GM18907 (cell line): ENCODE data around the gene CELF2.

ENCODE experiments used
- ATAC-seq: cut with Tn5 transposase; IDR thresholded peaks from one replicate; pipeline ENCODE4 v1.9.1; 2021; ENCODE audit warnings: mild to moderate bottlenecking, moderate library complexity; ENCODE audit not compliant: unreplicated experiment

Gene CELF2

DNA sequence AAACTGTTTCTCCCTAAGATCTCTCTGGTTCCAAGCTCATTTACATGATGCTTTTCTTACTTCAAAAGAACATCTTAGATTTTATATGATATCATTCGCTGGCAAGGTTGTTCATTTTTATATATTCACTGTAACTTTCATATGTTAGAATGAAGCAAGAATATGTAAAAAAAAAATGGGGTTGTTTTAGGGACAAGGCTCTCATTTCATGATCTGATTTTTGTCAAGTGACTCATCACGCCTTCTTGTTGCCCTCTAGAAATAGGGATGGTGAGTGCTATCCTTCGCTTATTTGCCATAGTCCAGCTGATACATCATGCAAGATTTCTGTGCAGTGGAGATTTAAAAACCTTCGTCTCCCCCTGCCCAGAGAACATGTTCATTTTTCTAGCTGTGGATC, 14.0 kb upstream of the CELF2 start:
- no peak for ATAC-seq

DNA sequence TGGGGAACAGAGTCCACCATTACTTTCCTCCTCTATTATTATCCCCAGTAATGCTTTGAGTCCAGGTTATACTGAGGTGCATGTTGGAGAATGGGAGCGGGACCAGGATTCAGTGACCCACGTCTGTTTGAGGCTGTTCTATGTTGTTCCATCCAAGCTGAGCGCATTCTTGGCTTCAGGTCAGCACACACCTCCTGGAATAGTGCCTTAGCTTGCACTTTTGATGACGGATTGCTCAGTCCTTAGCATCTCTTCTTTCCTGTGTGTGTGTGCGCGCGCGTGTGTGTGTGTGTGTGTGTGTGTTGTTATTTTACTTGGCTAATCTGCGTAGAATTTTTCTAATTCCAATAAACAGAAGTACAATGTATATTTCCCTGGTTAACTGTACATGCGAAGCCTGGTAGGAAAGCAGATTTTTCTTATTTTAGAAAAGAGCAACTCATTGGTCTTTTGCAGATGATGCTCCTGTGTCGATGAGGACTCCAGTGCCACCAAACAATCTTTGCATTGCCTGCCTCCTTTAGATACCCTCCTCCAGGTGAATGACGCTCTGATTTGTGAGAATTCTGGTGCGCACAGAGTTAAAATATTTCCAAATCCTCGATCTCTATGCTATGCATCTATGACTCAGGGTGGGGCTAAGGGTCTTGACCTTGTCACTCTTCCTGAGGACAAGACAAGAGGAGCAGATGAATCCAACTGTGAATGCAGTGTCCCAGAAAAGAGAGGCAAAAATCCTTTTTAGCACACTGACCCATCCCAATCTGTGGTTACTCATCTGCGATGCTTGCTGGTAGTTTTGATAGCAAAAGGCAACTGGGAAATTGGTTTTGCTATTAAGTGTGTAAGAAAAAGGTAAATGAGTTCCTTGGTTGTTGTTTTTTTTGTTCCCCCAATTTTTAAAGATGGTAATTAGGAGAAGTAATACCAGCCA, 13.3 kb upstream of the CELF2 start:
- no peak for ATAC-seq

DNA sequence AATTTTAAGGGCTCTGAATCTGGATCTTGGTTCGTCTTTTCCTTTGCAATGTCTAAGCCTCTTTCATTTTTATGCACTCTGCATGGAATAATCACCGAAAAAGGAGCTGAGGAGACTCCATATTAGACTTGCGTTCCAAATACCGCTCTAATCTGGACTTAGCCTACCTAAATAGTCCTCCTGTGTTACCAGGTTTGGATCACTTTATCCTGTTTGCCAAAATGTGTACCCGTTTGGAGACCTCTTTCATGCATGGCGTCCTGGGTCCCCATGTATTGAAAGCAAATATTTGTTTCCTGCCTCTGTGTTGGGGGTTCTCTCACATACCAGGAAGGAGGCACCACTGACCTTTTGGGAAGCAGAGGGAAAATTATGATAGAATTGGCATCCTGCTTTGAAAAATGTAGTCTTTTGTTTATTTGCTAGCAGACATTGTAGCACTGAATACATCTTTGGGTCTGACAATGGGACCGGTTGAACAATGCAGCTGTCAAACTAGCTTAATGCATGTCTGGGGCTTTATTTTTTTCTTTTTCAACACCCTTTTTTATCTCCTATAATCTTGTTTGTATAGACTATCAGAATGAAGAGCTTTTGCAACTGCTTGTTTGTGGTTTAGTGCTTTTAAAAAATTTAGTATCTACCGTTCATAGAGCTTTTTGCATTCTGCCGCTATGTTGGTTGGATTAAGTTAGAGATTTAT, 11.8 kb upstream of the CELF2 start:
- no peak for ATAC-seq

DNA sequence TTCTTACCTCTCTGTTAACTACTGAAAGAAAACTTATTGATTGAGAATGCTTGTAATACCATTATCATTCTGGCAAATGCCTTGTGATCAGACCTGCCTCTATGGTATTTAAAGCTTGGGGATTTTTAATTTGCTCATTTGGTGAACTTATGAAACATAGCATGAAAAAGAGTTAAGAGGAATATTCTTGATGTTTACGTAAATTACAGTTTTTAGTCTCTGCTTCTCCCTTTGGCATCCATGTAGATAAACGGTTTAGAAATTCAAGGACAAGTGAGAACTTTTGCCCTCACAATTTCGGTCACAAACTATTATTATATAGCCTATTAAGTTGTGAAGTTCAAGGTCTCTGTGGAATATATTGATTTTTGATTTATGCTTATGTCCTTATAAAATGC, 11.2 kb upstream of the CELF2 start:
- no peak for ATAC-seq

DNA sequence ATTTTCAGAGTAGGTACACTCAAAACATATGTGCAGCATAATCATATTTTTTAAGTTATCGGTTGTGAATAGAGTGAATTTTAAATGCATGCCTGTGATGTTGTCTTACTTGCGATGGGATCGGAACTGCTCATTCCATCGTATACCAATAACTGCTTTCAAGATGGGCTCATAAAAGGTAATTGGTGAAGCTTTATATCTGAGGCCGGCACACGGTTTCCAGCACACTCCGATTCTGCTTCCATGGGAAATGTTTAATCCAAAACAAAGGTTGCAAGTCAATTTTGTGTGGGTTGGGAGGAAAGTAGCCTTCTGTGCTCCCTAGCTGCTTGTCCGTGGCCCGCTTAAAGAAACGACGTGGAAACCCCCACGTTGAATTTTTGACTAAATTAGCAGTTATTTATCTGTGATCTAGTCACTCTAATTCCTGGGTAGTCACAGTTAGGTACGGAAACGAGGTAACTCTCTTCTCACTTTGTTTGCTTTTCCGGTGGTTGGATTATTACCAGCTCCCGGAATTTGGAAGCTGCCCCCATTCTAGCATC, 10.1 kb upstream of the CELF2 start:
- ATAC-seq = no peak

DNA sequence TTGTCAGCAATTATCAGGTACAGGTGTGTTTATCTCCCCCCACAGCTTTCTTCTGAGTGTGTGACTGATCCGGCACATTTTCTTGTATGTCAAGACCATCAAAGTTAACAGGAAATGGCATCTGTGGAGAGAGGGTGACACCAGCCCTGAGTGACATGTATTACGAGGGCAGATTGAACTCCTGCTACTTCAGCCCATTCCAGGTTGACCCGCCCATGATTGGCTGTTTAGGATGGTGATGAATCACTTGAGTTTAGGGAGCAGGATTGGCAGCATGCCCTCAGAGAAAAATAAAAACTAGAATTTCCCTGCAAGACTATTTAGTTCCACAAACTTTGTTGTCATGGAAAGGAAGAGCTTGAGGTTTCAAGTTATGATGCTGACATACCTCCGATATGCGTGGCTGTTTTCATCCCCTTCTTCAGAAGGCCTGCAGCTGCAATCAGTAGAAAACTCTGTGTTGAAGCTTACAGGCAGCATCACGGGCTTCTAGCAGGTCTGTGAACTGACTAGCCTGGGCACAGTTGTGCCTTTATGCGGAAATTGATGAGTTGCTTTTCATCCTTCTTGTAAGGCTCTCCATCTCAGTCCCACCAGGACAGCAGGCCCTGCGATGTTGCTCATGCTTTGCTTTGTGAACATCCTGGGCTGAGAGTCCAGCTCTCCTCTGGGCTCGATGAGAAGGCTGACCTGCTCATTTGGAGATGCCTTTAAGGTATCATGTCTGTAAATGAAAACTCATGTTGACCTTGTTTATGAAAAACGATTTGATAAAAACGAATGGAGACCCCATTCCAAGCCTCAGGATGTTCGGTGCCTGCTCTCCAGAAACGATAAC, 8.0 kb upstream of the CELF2 start:
- ATAC-seq = no peak

DNA sequence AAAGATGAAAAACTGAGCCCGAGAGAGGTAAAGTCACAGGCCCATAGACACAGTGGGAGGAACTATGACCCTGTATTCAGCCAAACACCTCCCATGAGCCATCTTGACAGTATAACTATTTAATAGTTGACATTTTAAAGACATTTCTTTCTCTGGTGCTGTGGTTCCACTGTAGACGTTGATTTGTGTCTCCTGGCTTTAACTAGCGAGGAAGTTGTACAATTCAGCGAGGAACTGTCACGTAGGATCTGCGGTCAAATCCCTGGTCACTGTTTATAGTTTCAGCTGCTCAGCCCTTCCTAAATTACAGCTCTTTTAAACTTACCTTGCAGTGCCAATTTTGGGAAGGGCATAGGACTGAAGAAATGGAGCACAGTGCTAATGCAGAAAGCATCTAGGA, 7.1 kb upstream of the CELF2 start:
- no peak for ATAC-seq

DNA sequence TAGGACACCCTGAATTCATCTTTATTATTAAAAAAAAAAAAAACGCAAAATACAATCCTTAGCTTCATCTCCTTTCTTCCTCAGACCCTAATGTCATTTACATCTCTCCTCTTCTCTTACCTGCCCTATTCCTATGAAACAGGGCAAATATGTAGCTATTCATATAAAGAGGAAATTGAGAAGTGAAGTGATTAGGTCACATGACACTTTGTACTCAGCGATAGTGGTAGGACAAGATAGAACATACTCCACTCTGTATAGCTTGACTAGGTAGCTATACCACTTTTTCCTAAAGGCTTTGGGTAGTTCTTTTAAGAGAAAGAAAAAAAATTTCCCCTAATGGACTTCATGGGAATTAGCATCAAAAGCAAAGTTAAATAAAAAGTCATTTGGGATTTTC, 6.2 kb upstream of the CELF2 start:
- no peak for ATAC-seq

DNA sequence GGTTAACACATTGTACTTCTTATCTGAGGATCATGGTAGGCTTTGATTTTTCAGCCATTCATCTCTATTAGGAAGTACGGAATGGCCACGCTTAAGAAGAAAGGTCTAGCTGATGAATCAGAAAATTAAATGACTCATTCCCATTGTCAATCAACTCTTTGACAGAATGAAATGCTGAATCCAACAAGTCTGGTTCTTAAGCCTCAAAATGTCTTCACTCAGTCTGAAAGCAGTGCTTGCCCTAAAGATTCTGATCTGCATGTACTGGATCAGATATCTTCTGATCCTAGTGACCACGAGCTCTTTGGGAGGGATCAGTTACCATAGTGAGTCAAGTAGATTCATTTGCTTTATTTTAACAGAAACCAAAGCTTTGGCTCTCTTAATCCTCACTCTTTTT, 5.7 kb upstream of the CELF2 start:
- no peak for ATAC-seq

DNA sequence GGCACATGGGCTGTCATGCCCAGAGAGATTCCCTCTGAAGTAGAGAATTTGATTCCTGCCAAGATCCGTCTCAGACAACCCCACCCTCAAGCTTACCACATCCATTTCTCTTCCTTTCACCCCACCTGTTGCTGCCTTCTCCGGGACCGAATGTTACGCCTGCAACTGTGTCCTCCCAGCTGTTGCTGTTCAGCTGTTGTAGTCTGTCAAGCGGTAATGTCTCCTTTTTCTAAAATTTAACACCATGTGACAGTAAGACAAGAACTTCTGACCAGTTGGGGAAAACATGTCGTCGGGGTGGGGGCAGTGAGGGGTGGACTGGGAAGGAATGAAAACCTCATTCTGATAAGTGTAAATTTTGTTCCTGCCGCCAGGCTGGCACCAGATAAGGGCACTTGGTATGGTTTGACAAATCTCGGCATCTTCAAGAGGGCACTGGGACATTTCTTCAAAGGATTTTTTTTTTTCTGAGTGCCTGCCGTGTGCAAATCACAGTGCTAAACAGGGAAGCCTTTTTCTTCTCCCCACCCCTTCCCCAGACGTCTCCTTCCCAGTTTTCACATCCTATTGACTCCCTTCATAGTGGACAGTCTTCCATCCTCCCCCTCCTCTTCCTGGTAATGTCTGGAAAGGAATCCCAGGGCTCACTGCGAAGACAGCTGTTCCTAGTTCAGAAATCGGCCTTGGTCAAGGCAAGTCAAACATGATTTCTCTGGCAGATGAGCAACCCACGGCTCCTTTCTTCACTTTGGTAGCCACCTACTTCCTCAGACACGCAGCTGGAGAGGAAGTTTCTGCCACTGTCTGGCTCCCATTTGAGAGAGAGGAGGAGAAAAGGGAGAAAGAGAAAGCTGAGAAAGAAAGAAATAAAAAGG, 5.0 kb upstream of the CELF2 start:
- no peak for ATAC-seq

DNA sequence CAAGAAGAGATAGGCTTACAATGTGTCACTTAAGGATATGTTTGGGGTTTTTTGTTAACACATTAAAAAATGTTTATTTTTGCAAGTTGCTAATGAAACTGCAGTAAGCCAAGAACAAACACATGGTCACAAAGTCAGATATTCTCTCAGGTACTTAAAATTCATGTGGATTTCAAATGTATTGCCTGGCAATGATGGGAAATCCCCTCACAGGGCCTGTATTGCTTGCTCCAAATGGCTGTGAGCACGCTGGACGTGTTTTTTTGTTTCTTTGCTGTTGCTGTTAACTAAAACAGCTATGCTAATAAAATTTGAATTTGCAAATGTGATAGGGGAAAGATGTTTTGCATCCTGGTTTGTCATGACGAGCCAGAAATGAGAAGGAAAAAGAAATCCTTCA, 3.8 kb upstream of the CELF2 start:
- ATAC-seq = no peak

DNA sequence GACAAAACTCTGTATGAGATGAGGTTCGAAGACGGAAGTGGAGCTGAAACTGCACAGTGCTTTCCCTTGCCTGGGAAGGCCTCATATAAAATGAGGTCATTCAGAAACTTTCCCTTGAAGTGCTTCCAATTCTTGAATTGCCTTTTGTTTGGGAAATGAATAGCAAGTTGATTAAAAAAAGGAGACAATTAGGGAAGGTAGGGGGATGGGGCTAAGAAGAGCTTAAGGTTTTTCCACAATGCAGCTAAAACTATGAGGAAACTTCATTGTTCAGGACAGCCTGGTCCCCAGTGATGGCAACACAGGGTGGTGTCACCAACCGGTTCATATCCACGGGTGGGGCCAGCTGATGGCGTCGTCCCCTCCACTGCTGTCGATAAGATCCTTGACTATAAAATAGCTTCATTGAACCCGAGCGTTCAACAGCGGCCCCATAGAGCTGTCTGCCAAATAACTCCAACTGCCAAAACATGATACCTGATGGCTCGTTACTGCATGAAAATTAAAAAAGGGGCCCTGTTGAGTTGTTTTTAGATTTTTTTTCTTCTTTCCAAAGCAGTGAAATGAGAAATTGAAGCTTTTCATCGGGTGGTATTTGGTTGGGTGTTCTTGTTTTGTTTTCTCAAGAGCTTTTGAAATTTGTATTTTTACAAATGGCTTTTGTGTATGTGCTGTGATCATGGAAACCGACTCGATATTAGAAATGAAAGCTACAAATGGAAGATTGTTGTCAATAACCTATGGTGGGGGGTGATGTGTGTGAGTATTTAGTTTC, 2.8 kb upstream of the CELF2 start:
- ATAC-seq = no peak

DNA sequence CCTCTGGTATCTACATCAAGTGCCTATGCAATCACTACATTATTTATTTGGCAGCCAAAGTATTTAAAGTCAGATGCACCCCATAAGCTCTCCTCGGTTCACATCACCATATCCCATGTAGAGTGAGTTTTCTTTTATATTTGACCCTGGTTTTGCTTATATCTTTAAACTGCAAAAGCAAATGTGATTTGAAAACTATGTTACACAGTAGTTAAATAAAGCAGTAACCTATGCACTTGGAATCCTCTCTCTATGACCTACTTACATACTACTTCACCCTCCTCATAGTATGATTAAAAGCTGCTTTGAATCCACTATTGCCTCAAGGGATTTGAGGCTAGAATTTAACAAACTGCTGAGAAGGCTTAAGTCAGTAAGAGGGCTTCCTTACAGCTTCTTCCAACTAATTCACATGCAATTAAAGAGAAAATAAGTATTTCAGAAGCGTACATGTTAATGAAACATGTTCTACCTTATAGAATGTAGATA, 2.2 kb upstream of the CELF2 start:
- ATAC-seq = no peak

DNA sequence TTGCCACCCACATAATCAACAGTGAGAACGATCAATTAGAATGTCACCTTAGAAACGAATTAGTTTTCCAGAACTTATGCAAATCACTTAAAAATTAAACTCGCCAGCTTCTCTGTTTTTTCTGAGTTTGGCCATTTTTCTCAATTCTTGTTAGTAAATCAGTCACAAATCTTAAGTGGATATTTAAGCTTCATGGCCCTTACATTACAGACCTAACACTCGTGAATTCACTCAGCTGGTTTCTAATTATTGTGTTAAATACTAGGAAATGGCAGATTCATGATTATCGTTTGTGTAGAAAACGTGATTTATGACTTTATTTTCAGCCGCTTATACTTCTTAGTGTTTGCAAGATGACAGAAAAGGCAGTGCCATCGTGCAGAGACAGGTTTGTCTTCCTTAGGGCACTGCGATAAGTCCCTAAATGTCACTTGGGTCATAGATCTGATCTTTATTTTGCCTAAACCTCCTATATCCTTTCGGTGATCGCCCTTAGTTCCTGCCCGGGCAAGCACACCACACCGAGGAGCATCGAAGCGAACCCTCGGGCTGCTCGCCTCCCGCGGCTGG, 587 bp upstream of the CELF2 start:
- no peak for ATAC-seq

DNA sequence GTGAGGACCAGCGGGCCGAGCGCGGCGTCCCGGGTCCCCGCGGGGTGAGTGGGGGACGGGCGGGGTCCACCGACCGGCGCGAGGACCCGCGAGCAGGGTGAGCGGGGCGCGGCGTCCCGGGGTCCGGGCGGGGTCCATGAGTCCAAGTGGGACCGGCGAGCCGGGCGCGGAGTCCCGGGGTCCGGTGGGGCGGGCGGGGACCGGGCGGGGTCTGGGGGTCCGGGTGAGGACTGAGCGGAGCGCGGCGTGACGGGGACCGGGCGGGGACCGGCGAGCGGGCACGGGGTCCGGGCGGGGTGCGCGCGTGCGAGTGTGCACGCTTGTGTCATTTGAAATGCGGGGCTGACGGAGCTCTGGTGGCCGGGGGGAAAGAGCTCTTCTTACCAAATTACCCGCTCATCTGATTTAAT, 765 bp downstream of the CELF2 start:
- ATAC-seq = no peak

DNA sequence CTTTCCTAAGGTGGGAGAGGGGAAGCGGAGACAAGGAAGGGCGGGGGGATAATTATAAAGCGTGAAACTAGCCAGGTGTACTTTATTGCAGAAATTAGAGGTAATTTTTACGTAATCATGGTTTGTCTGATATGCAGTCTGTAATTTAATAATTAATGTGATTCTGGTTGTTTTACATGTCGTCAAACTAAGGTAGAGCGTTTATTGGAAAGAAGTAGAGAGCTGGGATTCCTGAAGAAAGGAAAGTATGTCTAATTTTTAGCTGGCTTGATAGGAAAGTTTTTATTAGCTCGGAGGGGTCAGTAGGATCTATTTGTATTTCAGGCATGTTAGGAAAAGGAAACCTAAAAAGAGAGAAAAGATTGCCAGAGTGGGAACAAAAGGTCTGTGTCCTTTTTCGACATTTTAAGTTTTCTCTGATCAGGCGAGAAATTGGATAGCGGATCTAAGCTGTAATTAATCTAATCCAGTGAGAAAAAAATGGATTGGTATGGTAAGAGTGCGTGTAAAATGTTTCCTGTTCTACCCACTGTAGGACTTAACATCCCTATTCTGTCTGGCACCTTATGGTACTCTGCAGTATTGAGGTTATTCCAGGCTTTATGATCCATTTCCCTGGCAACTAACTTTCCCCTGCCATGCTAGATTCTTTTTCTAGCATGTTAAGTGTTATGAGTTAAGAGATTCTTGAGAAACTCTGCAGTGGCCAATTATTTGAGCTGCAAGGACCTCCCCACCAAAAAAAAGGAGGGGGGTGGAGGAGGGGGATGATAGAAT, 1.4 kb downstream of the CELF2 start:
- ATAC-seq = no peak

DNA sequence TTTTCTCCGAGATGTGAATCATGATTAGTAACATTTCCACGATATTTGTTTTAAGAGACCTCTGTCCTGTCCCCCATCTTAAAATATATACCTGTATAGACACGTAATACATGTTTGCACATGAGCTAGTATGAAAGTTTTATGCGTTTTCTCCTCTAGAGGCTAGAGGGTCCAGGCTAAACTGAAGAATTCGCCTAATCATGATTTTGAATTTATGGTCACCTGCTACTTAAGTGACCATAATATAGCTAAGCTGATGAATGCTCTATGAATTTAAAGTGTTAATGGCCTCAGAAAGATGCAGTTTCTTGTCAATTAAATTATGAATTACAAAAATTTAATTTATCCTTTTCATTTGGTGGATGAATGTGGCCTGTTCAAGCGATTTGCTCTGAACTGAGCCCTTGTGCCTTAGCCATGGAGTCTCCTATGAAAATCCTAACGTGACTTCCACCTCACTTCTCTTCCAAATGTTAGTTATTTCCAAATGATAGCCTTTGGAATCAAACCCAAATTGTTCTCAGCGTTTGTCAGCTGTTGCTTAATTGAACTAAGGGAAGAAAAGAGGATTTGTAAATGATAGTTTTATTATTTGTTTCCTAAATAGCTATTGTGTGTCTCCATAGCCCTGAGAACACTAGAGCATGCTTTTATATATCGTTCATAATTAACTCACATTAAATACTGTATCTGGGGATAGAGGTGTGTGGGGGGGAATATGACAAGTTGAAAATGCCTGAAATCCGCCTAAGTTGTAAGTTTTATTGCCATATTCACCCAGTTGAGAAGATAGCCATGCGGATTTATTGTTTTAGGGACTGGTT, 2.3 kb downstream of the CELF2 start:
- ATAC-seq = no peak
